GM21515 (cell line): ENCODE measurements around the gene HIBCH.
"Not testable (repeated sequence)": the region's sequence is repeated elsewhere in the genome, so short reads cannot be mapped to it uniquely, and the experiment has no call there.

Experiments used
- ATAC-seq: cut with Tn5 transposase; IDR thresholded peaks from one replicate; pipeline ENCODE4 v1.9.1; 2021; ENCODE audit not compliant: unreplicated experiment

The HIBCH gene, protein sequence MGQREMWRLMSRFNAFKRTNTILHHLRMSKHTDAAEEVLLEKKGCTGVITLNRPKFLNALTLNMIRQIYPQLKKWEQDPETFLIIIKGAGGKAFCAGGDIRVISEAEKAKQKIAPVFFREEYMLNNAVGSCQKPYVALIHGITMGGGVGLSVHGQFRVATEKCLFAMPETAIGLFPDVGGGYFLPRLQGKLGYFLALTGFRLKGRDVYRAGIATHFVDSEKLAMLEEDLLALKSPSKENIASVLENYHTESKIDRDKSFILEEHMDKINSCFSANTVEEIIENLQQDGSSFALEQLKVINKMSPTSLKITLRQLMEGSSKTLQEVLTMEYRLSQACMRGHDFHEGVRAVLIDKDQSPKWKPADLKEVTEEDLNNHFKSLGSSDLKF

DNA sequence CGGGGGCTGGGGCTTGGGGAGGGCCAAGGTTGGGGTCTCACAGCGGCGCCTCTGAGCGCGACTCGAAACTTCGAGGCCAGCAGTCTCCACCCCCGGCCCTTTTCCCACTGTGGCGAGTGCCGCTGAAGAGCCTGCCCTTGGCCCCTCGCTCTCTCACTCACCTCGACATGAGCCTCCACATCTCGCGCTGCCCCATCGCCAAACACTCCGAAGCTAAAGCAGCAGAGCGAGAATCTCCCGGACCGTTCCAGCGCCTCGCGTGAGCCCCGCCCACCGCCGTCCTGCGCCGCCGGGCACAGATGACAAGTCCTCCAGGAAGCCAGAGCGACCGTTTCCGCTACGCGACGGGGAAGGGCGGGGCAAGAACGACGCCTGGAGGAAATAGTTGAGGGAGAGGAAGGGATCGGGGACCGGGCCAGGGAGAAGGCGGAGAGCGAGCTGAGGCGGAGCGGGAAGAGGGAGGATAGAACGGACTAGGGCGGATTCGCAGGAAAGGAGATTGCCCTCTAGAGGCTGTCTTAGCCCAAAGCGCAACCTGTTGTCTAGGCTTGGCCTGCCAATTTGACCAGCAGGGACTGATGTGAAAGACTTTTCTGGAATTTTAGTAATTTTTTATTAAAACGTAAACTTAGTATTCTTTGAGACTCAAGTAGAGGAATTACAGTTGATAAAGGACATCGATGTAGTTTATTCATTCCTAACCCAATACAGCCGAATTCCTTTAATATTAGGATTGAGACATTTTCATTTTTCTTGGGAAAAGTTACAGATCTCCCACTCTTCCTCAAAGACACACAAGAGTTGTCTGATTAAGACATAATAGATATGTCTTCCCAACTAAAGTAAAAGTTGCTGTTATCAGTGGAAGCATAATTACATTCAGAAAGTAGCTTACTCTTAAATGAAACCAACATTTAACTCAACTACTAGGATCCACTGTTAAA is at the start of gene HIBCH:
HIBCH (minus strand) TSS at position 272 of the 944 bp plus-strand sequence; CDS start at position 196, 76 bp downstream.
- ATAC-seq, result peak; percentile 94

DNA sequence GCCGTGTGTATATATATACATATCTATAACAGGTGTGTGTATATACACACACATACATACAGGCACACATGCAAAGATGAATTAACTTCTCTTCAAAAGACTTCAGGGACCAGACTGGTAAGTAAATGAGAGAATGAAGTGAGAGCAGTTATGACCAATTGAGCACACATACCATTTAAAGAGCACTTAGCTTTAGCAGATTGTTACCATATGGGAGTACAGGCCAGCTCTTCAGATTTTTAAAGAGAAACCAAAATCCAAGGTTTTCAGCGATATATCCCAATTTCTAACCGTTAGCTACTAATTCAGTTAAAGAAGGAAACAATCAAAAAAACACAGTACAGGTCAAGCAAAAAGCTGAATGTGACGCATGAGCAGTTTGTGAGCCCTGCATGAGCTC is 47.5 kb upstream of the HIBCH start:
- no peak for ATAC-seq

GRCh38 chr2:190366248-190366753 is 46.7 kb upstream of the HIBCH start:
- no peak for ATAC-seq

- no peak for ATAC-seq
Observed at GRCh38 chr2:190365499-190366204, 46.0 kb upstream of the HIBCH start.

- no peak for ATAC-seq
Observed at GRCh38 chr2:190362894-190363293, 43.3 kb upstream of the HIBCH start.

DNA sequence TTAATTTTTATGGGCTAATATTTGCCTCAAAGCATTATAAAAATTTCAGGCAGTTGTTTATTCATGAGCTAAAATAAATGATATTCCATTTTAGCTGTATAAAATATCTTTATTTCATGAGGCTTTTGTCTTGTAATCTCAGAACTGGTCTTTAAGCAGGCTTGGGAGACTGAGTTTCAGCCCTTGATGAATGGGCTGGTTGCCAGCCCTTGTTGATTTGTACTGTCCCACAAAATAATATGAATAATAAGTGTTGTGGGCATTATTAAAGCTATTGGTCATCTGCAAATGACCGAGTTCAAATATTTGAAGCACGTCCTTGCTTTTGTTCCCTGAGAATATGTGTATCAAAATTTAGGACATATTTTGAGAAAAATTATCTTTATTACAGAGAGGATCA is 41.9 kb upstream of the HIBCH start:
- ATAC-seq, result no peak

GRCh38 chr2:190360965-190361364 is 41.3 kb upstream of the HIBCH start:
- no peak for ATAC-seq

- ATAC-seq, result no peak
Observed at GRCh38 chr2:190360561-190360960, 40.9 kb upstream of the HIBCH start.

- ATAC-seq, result not testable (repeated sequence)
Observed at GRCh38 chr2:190358655-190359448, 39.2 kb upstream of the HIBCH start.

GRCh38 chr2:190357600-190357999 is 38.0 kb upstream of the HIBCH start:
- ATAC-seq, result no peak

DNA sequence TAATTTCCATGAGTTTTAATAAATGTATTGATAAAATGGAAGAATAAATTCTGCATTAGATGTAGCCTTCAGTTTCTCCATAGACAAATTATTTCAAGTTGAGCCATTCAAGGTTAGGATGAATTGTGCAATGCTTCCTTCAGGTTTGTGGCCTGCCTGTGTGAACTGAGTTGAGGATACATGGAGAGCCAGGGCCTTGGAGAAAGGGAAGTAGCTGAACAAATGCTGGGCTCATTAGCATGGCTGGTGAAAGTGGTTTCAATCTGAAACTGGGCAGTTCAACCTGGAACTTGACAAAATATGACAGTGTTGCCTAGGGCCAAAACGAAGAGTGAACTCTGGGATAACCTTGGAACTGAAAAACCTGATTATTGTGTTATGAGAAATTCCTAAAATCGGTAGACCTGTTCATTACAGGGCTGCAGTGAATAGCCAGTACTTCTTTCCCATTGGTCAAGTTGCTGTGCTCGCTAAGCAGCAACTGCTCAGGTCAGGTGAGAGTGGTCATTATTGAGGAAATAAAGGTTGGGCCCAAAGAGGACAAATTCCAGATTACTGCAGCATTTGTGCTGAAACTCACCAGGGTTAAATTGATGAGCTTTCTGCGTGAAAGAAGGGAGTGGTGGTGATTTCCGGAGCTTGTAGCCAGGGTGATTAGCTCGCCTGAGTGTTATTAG is 36.5 kb upstream of the HIBCH start:
- ATAC-seq, result no peak

DNA sequence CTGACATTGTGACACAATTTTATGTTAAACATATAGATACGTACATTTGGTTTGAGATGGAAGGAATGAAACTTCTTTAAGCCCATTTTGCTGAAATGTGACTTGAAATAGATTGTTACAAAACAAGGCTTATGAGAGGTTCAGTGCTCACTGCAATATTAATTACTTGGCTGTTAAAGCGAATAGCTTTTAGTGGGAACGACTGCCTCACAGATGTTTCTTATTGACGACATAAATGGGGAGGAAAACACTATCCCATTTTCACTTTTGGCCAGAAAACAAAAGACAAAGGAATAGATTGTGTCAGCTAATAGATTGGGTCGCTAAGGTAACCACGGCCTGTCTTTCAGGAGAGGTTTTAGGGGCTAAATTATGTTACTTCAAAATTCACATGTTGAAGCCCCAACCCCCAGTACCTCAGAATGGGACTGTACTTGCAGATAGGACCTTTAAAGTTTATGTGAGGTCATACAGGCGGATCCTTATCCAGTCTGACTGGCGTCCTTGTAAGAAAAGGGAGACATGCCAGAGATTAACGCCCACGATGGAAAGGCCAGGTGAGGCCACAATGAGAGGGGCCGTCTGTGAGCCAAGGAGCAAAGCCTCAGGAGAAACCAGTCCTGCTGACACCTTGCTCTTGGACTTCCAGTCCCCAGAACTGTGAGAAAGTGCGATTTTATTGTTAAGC is 34.5 kb upstream of the HIBCH start:
- no peak for ATAC-seq

DNA sequence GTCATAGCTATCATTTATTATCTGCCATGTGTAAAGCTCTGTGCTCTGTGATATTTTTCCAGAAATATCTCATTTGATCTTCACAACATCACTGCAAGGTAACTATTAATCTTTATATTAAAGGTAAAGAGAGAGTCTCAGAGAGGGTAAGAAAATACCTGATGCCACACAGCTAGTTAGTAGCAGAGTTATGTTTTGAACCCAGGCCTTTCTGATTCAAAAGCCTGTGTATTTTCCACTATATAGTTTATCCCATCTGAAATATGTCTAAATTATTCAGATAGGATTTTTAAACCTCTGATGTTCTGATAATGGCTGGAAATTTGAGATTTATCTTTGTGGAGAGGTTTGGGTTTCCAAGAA is 33.9 kb upstream of the HIBCH start:
- no peak for ATAC-seq

GRCh38 chr2:190352668-190353536 is 33.3 kb upstream of the HIBCH start:
- no peak for ATAC-seq

DNA sequence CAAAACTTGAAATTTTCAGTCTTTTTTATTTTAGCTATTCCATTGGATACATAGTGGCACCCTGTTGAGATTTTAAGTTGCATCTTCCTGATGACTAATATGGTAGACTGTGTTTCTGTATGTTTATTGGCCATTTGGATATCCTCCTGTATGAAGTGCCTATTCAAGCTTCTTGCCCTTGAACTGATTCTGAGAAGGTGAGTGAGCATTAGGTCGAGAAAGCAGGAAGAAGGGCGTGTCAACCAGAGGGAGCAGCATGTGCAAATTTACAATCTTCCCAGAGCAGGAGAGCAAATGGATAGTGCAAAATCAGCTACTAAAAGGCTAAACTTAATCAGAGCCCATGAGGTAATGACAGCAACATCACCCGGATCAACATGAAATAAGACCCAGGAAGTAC is 32.3 kb upstream of the HIBCH start:
- ATAC-seq, result no peak

GRCh38 chr2:190350371-190350770 is 30.7 kb upstream of the HIBCH start:
- ATAC-seq, result no peak

- peak; percentile 71 for ATAC-seq
Observed at GRCh38 chr2:190344276-190344827, 24.7 kb upstream of the HIBCH start.
